D721Med (cell line): ENCODE measurements around the gene C1QTNF2.

Source experiments
- DNase-seq: peaks from one replicate; pipeline ENCODE4 v3.0.0; 2011; ENCODE audit warnings: low spot score; ENCODE audit not compliant: insufficient read length
- FAIRE-seq: peaks from 2 replicates; lab custom pipeline; 2011; peaks lifted over from hg19 to GRCh38; lab: Jason Lieb, UNC
- TF ChIP-seq, protein P1 (sequence below): IDR thresholded peaks from 2 replicates; pipeline ENCODE4 v1.5.1; 2012; ENCODE audit warnings: mild to moderate bottlenecking, control low read depth; ENCODE audit not compliant: insufficient read depth; ENCODE audit errors: missing control alignments

The C1QTNF2 gene

DNA sequence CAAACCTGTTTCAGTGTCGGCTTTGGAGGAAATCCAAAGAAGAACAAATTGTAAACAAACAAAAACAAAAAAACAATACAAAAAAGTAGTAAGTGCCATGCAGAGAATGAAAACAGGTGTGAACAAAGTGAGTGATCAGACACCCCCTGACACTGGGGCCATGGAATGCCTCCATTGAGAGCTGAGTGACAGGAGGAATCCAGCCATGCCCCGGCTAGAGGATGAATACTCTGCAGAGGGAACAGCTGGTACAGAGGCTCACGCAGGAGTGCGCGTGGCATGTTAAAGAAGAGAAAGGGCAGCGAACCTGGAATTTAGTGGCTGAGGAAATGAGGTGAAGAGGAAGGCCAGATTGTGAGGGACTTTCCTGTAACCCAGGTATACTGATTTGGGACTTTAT, 42.6 kb downstream of the C1QTNF2 start:
- TF ChIP-seq, protein P1, sequence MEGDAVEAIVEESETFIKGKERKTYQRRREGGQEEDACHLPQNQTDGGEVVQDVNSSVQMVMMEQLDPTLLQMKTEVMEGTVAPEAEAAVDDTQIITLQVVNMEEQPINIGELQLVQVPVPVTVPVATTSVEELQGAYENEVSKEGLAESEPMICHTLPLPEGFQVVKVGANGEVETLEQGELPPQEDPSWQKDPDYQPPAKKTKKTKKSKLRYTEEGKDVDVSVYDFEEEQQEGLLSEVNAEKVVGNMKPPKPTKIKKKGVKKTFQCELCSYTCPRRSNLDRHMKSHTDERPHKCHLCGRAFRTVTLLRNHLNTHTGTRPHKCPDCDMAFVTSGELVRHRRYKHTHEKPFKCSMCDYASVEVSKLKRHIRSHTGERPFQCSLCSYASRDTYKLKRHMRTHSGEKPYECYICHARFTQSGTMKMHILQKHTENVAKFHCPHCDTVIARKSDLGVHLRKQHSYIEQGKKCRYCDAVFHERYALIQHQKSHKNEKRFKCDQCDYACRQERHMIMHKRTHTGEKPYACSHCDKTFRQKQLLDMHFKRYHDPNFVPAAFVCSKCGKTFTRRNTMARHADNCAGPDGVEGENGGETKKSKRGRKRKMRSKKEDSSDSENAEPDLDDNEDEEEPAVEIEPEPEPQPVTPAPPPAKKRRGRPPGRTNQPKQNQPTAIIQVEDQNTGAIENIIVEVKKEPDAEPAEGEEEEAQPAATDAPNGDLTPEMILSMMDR = no peak
- no peak for FAIRE-seq

DNA sequence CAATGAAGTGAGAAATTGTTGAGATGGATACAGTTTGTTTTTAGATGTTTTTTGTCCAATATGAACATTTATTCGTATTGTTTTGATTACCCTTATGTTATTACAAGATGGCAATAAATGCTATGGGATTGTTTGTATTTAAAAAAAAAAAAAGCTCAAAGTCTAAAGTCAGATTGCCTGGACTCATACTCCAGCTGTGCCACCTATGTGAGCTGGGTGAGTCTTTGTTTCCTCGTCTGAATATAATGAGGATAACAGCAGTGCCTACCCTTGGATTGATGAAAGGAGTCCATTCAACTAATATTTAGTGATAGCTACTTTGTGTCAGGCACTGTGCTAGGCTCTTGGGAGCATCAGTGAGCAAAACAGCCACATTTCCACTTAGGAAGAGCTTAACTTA, 43.4 kb downstream of the C1QTNF2 start:
- TF ChIP-seq, protein P1 = no peak
- no peak for FAIRE-seq
- DNase-seq = no peak

More for the DNA sequence above, 42.6 kb downstream of the C1QTNF2 start:
- DNase-seq = no peak

GRCh38 chr5:160325716-160326115, 44.7 kb downstream of the C1QTNF2 start:
- TF ChIP-seq, protein P1 = no peak
- DNase-seq (no peak), FAIRE-seq (no peak)

GRCh38 chr5:160324886-160325285, 45.5 kb downstream of the C1QTNF2 start:
- TF ChIP-seq, protein P1 = no peak
- FAIRE-seq (no peak), DNase-seq (no peak)

DNA sequence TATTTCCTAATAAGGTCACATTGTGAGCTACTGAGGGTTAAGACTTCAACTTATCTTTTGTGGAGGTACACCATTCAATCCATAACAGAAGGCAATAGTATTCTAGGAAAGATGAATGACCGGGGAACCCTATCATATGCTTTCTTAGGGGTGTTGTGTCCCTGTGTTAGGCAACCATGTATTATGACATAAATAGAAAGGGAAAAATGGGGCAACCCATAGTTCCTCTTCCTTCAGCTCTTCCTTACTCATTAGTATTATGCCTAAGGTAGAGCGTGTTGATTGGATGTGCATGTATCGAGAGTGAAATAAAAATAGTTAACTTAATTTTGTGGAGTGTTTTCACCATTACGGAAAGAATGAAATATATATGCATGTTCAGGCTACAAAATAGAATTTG, 52.0 kb downstream of the C1QTNF2 start:
- FAIRE-seq (no peak), DNase-seq (no peak)
- TF ChIP-seq, protein P1 = no peak

DNA sequence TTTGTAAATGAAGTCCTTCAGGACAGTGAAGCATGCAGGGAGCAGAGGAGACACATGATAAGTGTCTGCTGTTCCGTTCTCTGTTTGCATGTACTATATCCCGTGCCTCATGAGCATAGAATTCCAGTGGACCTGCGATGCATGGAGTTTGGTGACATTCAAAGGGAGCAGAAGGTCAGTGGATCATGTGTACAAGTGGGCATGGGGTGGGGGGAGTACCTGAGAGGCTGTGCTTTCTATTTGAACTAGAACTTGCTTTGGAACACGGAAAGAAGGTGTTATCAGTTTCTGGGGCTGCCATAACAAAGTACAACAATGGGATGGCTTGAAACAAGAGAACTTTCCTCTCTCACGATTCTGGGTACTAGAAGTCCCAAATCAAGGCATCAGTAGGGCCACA, 53.0 kb downstream of the C1QTNF2 start:
- no peak for FAIRE-seq
- no peak for DNase-seq
- TF ChIP-seq, protein P1 = no peak

- TF ChIP-seq, protein P1 = no peak
- FAIRE-seq (no peak), DNase-seq (no peak)
Observed at GRCh38 chr5:160315968-160316367, 54.5 kb downstream of the C1QTNF2 start.
